Activated CD8-positive, alpha-beta memory T cell treated with anti-CD3 and anti-CD28 coated beads, Interleukin-2, amount 50 U/mL, for 24 hours (primary cell): ENCODE results near the gene TIMM23.

ENCODE experiments used
- DNase-seq: peaks from one replicate; pipeline ENCODE4 v3.0.0-alpha.2; 2020; ENCODE audit errors: extremely low read depth

TIMM23 gene

DNA sequence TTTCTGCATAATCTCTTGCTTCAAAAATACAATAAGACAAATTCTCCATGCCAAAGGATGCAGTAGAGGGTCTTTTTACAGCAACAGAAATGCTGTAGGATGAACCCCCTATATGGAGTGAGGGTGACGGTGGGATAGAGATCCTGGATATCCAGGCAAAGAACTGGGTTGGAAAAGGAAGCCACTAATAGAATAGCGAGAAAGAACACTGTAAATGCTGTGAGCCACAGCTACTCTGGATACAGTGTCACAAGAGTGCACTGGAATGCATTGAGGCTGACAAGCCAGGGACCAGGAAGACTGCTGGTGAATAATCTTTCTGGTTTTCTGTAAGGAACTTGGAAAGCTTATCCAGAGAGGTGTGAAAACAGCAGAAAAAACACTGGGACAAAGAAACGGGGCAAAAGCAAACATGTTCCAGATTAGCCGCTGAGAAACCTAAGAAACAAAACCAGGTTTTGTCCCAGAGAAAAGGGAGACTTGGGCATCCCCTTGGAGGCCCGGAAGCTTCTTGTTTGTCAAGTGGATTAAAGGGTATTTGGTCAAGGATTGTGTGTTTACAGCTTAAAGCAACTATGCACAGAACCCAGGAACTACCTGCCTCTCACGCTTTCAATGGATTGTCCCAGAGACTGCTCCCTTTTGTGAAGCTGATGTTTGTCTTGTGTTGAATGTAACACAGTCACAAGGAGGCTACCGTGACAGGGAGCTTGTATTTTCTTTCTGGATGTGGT, 79.9 kb downstream of the TIMM23 start:
- DNase-seq, result no peak

- no peak for DNase-seq
Observed at GRCh38 chr10:46052791-46053375, 80.6 kb downstream of the TIMM23 start.
